Upper lobe of left lung (tissue), 4 donors: ENCODE data around the gene DCLK1.

Experiments
- EP300 ChIP-seq, 4 donors: sonication (generic); formaldehyde crosslinking; IDR thresholded peaks; one replicate each; pipeline ENCODE4 v1.5.1; 2017; ENCODE audit warnings: antibody characterized with exemption in 4 of 4, control low read depth in 2 of 4
- POLR2A ChIP-seq, 4 donors: fragments of 450-650 bp; IDR thresholded peaks; one replicate each; pipeline ENCODE4 v1.5.1; 2016 to 2017; ENCODE audit warnings: antibody characterized with exemption in 4 of 4, mild to moderate bottlenecking in 2 of 4
- POLR2AphosphoS5 ChIP-seq, 2 donors: sonication (generic); formaldehyde crosslinking; IDR thresholded peaks; one replicate each; pipeline ENCODE4 v1.5.1; 2017; ENCODE audit warnings: antibody characterized with exemption in 2 of 2
- TF ChIP-seq, protein P1 (sequence below), 6 experiments: fragments of 450-650 bp in 4 of 6; fragments of 200-600 bp in 2 of 6; sonication (generic) in 2 of 6; IDR thresholded peaks; one replicate each; pipeline ENCODE4 v1.5.1; 2016 to 2019; ENCODE audit warnings: antibody characterized with exemption in 6 of 6

DNA sequence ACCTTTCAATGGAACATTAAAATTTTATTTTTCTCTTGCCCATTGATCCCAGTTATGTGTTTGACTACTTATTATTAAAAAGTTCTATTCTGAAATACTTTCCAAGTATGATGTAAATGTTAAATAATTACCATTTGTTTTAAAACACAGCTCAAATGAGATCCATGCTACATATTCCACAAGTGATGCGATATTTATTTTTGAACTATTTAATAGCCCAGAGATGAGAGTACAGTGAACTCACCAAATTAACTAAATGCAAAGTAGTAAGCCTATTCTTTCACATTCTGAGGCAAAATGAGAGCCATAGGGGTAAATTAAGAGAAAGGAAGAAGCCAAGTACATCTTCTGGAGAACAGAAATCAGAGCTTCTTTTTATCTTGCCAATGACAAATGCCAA lies 1.2 kb upstream of the DCLK1 start:
- TF ChIP-seq, protein P1, sequence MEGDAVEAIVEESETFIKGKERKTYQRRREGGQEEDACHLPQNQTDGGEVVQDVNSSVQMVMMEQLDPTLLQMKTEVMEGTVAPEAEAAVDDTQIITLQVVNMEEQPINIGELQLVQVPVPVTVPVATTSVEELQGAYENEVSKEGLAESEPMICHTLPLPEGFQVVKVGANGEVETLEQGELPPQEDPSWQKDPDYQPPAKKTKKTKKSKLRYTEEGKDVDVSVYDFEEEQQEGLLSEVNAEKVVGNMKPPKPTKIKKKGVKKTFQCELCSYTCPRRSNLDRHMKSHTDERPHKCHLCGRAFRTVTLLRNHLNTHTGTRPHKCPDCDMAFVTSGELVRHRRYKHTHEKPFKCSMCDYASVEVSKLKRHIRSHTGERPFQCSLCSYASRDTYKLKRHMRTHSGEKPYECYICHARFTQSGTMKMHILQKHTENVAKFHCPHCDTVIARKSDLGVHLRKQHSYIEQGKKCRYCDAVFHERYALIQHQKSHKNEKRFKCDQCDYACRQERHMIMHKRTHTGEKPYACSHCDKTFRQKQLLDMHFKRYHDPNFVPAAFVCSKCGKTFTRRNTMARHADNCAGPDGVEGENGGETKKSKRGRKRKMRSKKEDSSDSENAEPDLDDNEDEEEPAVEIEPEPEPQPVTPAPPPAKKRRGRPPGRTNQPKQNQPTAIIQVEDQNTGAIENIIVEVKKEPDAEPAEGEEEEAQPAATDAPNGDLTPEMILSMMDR (IDR thresholded peaks at IDR 0.05): no peak
- TF ChIP-seq POLR2AphosphoS5 (IDR thresholded peaks at IDR 0.05): no peak
- no peak for TF ChIP-seq EP300 (IDR thresholded peaks at IDR 0.05)
- no peak for TF ChIP-seq POLR2A (IDR thresholded peaks at IDR 0.05)
